Thyroid gland (tissue), 4 donors: ENCODE measurements around the gene RAB15. TPM values are rescaled to one million over a fixed set of nuclear protein-coding genes. Genes with fewer than 3 reads are reported as not detected.

ENCODE experiments used
- DNase-seq, 2 donors: peaks; one replicate each; pipeline ENCODE4 v3.0.0-alpha.2; 2019
- H3K27ac ChIP-seq, 3 donors: fragments of 200-600 bp; sonication (generic); 1 replicate in 2 of 3; 2 replicates in 1 of 3; pipeline ENCODE4 v1.5.1; 2016 to 2019; ENCODE audit warnings: mild to moderate bottlenecking in 1 of 3, moderate library complexity in 1 of 3
- H3K27me3 ChIP-seq: fragments of 200-600 bp; sonication (generic); one replicate; pipeline ENCODE4 v1.5.1; 2019
- H3K36me3 ChIP-seq, 2 donors: fragments of 200-600 bp; sonication (generic); one replicate each; pipeline ENCODE4 v1.5.1; 2016 to 2019
- H3K4me1 ChIP-seq, 2 donors: fragments of 200-600 bp; sonication (generic); one replicate each; pipeline ENCODE4 v1.5.1; 2017 to 2019
- H3K4me3 ChIP-seq, 3 donors: fragments of 200-600 bp; sonication (generic); replicated peaks in 1 of 3; 1 replicate in 2 of 3; 2 replicates in 1 of 3; pipeline ENCODE4 v1.5.1; 2016; ENCODE audit warnings: mild to moderate bottlenecking in 1 of 3
- H3K9me3 ChIP-seq: fragments of 200-600 bp; sonication (generic); one replicate; pipeline ENCODE4 v1.5.1; 2017
- POLR2A ChIP-seq, 2 donors: fragments of 450-650 bp; IDR thresholded peaks; one replicate each; pipeline ENCODE4 v1.6.1; 2017; ENCODE audit warnings: antibody characterized with exemption in 2 of 2, mild to moderate bottlenecking in 2 of 2, moderate library complexity in 1 of 2
- WGBS, 2 donors: methylation state at CpG; one replicate each; pipeline ENCODE4 v1.1.5; 2017; 5-methylcytosine and 5-hydroxymethylcytosine counted together
- intact Hi-C: fragments of 100-400 bp; cut with DNase I; formaldehyde crosslinking; loops from one replicate; pipeline ENCODE4 v1.15.1; 2023
- total RNA-seq, 4 donors: library from RNA; depleted of rRNA; stranded (reverse); fragments of >200 nt; gene quantifications; one replicate each; pipeline ENCODE4 v1.2.3, GENCODE V29; 2016
- TF ChIP-seq, protein P1 (sequence below), 6 experiments: fragments of 200-600 bp in 3 of 6; fragments of 450-650 bp in 3 of 6; sonication (generic) in 3 of 6; IDR thresholded peaks; one replicate each; pipeline ENCODE4 v1.5.1; 2016 to 2019; ENCODE audit warnings: antibody characterized with exemption in 6 of 6, mild to moderate bottlenecking in 2 of 6, inconsistent platforms in 1 of 6, moderate library complexity in 1 of 6

RAB15 gene
- total RNA-seq, 4 donors from 2014 or later: 6.0 to 12.7 (median 6.3) TPM

DNA sequence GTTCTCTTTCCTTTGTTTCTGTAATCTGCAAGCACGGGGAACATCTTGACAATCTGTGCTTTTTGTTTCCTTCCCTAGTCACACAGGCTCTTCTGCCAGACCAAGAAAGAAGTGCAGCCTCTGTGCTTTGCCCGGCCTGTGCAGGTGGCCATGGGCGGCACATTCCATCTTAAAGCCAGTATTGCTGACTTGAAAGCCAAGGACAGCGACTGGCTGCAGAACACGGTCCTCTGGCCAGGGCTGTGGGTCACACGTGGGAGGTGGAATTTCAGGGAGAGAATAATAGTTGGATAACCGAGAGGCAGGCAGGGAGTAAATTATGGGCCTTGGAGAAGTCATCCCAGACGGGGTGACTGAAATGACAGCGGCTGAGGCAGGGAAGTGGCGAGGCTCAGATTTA, 39.4 kb upstream of the RAB15 start:
- intact Hi-C loops: no loop called here
- Histone ChIP-seq H3K9me3 (no peaks in the 10 kb centered on the region), H3K27me3 (no peaks in the 10 kb centered on the region), H3K4me3 (no peak overlapping the region), H3K36me3 (peaks cover 0 to 9% of the 10 kb centered on the region in 2 donors), H3K27ac (no peak overlapping the region), H3K4me1 (no peaks in the 10 kb centered on the region)
- TF ChIP-seq POLR2A (IDR thresholded peaks at IDR 0.05): no peak
- DNase-seq: no peak
- 93 to 96% methylated on average over 10 of the region's 10 CpGs for WGBS, 2 donors

DNA sequence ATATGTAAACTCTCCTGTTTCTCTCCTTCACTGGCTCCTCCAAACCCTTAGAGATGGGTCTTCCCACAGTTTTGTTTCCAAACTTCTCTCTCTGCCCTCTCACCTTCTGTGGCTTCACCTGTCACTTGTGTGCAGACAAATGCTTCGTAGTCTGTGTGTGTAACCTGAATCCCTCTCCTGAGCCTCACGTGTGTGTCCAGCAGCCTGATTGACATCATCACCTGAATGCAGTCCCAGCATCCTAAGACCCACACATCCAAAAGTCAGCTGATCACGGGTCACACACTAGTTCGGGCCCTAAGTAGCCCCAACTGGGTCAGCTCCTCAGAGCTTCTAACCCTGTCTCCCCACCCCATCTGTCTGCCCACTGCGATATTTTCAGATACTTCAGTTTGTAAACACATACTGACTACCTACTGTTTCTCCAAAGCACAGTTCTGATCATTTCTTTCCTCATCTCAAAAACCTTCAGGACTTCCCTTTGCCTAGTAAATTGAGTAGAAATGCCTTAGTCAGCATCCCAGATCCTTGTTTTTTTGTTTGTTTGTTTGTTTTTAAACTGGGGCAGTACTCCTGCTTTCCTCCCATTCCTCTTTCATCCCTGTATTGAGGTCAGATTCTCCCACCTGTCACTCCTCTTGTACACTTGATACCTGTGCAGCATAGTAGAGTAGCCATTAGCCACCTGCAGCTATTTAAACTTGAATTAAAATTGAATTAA, 38.2 kb upstream of the RAB15 start:
- Histone ChIP-seq H3K36me3 (peaks cover 0 to 9% of the 10 kb centered on the region in 2 donors), H3K27me3 (no peaks in the 10 kb centered on the region), H3K9me3 (no peaks in the 10 kb centered on the region), H3K27ac (no peak overlapping the region), H3K4me1 (no peaks in the 10 kb centered on the region), H3K4me3 (no peak overlapping the region)
- TF ChIP-seq POLR2A (IDR thresholded peaks at IDR 0.05): no peak
- TF ChIP-seq, protein P1, sequence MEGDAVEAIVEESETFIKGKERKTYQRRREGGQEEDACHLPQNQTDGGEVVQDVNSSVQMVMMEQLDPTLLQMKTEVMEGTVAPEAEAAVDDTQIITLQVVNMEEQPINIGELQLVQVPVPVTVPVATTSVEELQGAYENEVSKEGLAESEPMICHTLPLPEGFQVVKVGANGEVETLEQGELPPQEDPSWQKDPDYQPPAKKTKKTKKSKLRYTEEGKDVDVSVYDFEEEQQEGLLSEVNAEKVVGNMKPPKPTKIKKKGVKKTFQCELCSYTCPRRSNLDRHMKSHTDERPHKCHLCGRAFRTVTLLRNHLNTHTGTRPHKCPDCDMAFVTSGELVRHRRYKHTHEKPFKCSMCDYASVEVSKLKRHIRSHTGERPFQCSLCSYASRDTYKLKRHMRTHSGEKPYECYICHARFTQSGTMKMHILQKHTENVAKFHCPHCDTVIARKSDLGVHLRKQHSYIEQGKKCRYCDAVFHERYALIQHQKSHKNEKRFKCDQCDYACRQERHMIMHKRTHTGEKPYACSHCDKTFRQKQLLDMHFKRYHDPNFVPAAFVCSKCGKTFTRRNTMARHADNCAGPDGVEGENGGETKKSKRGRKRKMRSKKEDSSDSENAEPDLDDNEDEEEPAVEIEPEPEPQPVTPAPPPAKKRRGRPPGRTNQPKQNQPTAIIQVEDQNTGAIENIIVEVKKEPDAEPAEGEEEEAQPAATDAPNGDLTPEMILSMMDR (IDR thresholded peaks at IDR 0.05): no peak
- 85 to 89% methylated on average over 5 of the region's 5 CpGs for WGBS, 2 donors
- intact Hi-C loops: no loop called here
- no peak for DNase-seq

DNA sequence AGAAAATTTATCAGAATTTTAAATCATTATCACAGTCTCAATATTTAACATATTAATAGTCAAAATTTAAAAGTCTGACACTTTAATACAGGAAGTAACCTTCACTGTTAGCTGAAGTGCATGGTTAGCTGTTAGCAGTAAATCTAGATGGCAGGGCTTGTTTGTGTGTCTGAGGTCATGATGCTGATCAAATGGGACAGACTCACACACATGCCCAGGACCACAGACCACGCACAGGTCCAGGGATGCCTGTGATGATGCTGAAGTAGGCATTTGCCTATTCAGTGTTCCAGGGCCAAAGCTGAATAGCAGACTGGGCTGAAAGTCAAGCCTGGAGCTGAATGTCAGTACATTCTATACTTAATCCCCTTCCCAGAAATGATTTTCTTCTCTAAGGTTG, 35.1 kb upstream of the RAB15 start:
- TF ChIP-seq, protein P1 (IDR thresholded peaks at IDR 0.05): no peak
- no peak for TF ChIP-seq POLR2A (IDR thresholded peaks at IDR 0.05)
- Histone ChIP-seq H3K4me3 (no peak overlapping the region), H3K4me1 (no peaks in the 10 kb centered on the region), H3K27me3 (no peaks in the 10 kb centered on the region), H3K9me3 (no peaks in the 10 kb centered on the region), H3K27ac (no peak overlapping the region), H3K36me3 (peaks cover 0 to 6% of the 10 kb centered on the region in 2 donors)
- no peak for DNase-seq
- 93% methylated on average over 1 of the region's 1 CpG for WGBS, 2 donors
- intact Hi-C loops: no loop called here

DNA sequence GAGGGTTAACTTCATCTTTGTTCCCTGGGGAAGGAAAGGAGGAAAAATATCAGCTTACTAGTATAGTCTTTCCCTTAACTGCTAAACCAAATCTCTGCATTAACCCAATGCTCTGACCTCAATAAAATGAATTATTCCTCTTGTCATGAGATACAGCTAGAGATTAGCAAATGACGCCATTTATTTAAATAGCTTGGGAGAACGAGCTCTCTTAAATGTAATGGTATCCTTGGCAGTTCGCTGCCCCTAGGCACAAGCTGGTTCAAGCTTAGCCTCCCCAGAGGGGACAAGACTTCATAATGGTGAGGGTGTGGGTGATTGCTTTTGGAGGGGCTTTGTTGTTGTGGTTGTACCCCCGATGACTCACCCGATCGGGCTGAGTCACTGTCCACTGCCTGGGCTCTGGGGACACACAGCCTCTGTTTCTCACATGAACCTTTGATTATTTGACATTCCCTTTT, 34.2 kb upstream of the RAB15 start:
- 91 to 98% methylated on average over 6 of the region's 6 CpGs for WGBS, 2 donors
- TF ChIP-seq, protein P1 (IDR thresholded peaks at IDR 0.05): no peak
- no peak for TF ChIP-seq POLR2A (IDR thresholded peaks at IDR 0.05)
- H3K9me3 ChIP-seq: no peaks in the 10 kb centered on the region
- no peak overlapping the region for H3K27ac ChIP-seq
- DNase-seq: no peak
- no peaks in the 10 kb centered on the region for H3K27me3 ChIP-seq
- intact Hi-C loops: no loop called here
- H3K36me3 ChIP-seq: no peaks in the 10 kb centered on the region
- no peaks in the 10 kb centered on the region for H3K4me1 ChIP-seq
- no peak overlapping the region for H3K4me3 ChIP-seq

DNA sequence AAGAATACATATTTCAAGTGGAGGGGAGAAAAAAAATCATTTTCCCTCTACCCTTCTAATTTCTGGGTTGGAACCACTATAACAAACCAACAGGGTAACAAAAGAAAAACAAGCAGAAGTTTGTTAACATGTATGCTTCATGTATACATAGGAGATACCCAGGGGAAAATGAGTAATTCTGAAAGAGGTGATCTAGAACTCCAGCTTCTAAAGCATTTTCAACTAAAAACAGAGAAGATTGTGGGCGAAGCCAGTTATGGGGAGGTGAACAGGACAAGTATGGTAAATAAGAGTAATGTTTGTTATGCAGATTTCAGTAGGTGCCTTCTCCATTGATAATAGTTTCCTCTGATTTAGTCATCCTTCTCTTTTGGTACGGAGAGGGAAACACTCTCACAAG, 31.3 kb upstream of the RAB15 start:
- WGBS, 2 donors: 95% methylated on average over 2 of the region's 2 CpGs
- no peak for DNase-seq
- no peak for TF ChIP-seq POLR2A (IDR thresholded peaks at IDR 0.05)
- TF ChIP-seq, protein P1 (IDR thresholded peaks at IDR 0.05): no peak
- intact Hi-C loops: no loop called here
- Histone ChIP-seq H3K9me3 (no peaks in the 10 kb centered on the region), H3K36me3 (no peaks in the 10 kb centered on the region), H3K4me1 (peaks cover 0 to 2% of the 10 kb centered on the region in 2 donors), H3K27ac (no peak overlapping the region), H3K27me3 (no peaks in the 10 kb centered on the region), H3K4me3 (no peak overlapping the region)
